Ectodermal cell (in vitro differentiated cells): ENCODE results near the gene MSI2.

ENCODE experiments used
- H3K27ac ChIP-seq: 2 replicates; pipeline ENCODE4 v1.7.0; 2013; ENCODE audit warnings: mild to moderate bottlenecking, low read depth, low read length; ENCODE audit not compliant: insufficient read depth, poor library complexity, severe bottlenecking
- H3K27me3 ChIP-seq: 2 replicates; pipeline ENCODE4 v1.7.0; 2013; ENCODE audit warnings: mild to moderate bottlenecking, low read length; ENCODE audit not compliant: insufficient read depth, control insufficient read depth, poor library complexity, severe bottlenecking
- H3K36me3 ChIP-seq: one replicate; pipeline ENCODE4 v1.7.0; 2013; ENCODE audit warnings: low read length; ENCODE audit not compliant: control insufficient read depth, insufficient read depth
- H3K4me1 ChIP-seq: one replicate; pipeline ENCODE4 v1.7.0; 2013; ENCODE audit warnings: low read length; ENCODE audit not compliant: control insufficient read depth, insufficient read depth
- H3K4me3 ChIP-seq: 2 replicates; pipeline ENCODE4 v1.7.0; 2013; ENCODE audit warnings: low read depth, low read length, control low read depth; ENCODE audit not compliant: insufficient read depth
- H3K9me3 ChIP-seq: 2 replicates; pipeline ENCODE4 v1.7.0; 2013; ENCODE audit warnings: mild to moderate bottlenecking, low read length, moderate library complexity; ENCODE audit not compliant: control insufficient read depth
- WGBS, 2 experiments: methylation state at CpG; one replicate each; pipeline ENCODE4 v1.1.7; 2013; ENCODE audit warnings: missing lambda C conversion rate in 2 of 2; 5-methylcytosine and 5-hydroxymethylcytosine counted together

MSI2 gene

GRCh38 chr17:57577751-57578607, 321.7 kb downstream of the MSI2 start:
- Histone ChIP-seq H3K36me3 (no peaks in the 10 kb centered on the region), H3K4me1 (peaks cover 43% of the 10 kb centered on the region), H3K9me3 (no peaks in the 10 kb centered on the region), H3K27ac (peak overlapping the region; percentile 92), H3K27me3 (no peaks in the 10 kb centered on the region), H3K4me3 (no peak overlapping the region)
- 9 to 10% methylated on average over 16 to 17 of the region's 17 CpGs for WGBS, 2 experiments

- Histone ChIP-seq H3K4me1 (peaks cover 43% of the 10 kb centered on the region), H3K27ac (peak overlapping the region; percentile 92), H3K27me3 (no peaks in the 10 kb centered on the region), H3K4me3 (no peak overlapping the region), H3K36me3 (no peaks in the 10 kb centered on the region), H3K9me3 (no peaks in the 10 kb centered on the region)
- 86 to 95% methylated on average over 2 to 5 of the region's 5 CpGs for WGBS, 2 experiments
These were observed 322.4 kb downstream of the MSI2 start for GRCh38 chr17:57578608-57579225.

- H3K9me3 ChIP-seq: no peaks in the 10 kb centered on the region
- H3K27me3 ChIP-seq: no peaks in the 10 kb centered on the region
- no peak overlapping the region for H3K4me3 ChIP-seq
- WGBS, 2 experiments: 92 to 93% methylated on average over 11 of the region's 11 CpGs
- H3K36me3 ChIP-seq: no peaks in the 10 kb centered on the region
- peaks cover 43% of the 10 kb centered on the region for H3K4me1 ChIP-seq
- no peak overlapping the region for H3K27ac ChIP-seq
These were observed 322.9 kb downstream of the MSI2 start for GRCh38 chr17:57579245-57579644.

- no peak overlapping the region for H3K27ac ChIP-seq
- H3K9me3 ChIP-seq: no peaks in the 10 kb centered on the region
- WGBS, 2 experiments: 79 to 86% methylated on average over 5 of the region's 5 CpGs
- no peaks in the 10 kb centered on the region for H3K36me3 ChIP-seq
- H3K27me3 ChIP-seq: no peaks in the 10 kb centered on the region
- no peak overlapping the region for H3K4me3 ChIP-seq
- H3K4me1 ChIP-seq: peaks cover 43% of the 10 kb centered on the region
These were observed 323.9 kb downstream of the MSI2 start for GRCh38 chr17:57580055-57580739.

- 95 to 97% methylated on average over 6 of the region's 6 CpGs for WGBS, 2 experiments
- H3K36me3 ChIP-seq: no peaks in the 10 kb centered on the region
- H3K4me1 ChIP-seq: peaks cover 42% of the 10 kb centered on the region
- no peaks in the 10 kb centered on the region for H3K9me3 ChIP-seq
- H3K27ac ChIP-seq: no peak overlapping the region
- no peak overlapping the region for H3K4me3 ChIP-seq
- H3K27me3 ChIP-seq: no peaks in the 10 kb centered on the region
These were observed 326.8 kb downstream of the MSI2 start for GRCh38 chr17:57582881-57583756.

- Histone ChIP-seq H3K27me3 (no peaks in the 10 kb centered on the region), H3K9me3 (no peaks in the 10 kb centered on the region), H3K36me3 (no peaks in the 10 kb centered on the region), H3K27ac (no peak overlapping the region), H3K4me3 (no peak overlapping the region), H3K4me1 (peaks cover 38% of the 10 kb centered on the region)
- WGBS, 2 experiments: 95% methylated on average over 9 of the region's 9 CpGs
These were observed 327.8 kb downstream of the MSI2 start for GRCh38 chr17:57584050-57584551.

GRCh38 chr17:57585341-57586195, 329.2 kb downstream of the MSI2 start:
- H3K9me3 ChIP-seq: no peaks in the 10 kb centered on the region
- H3K4me1 ChIP-seq: peaks cover 23% of the 10 kb centered on the region
- no peak overlapping the region for H3K27ac ChIP-seq
- H3K4me3 ChIP-seq: no peak overlapping the region
- no peaks in the 10 kb centered on the region for H3K36me3 ChIP-seq
- H3K27me3 ChIP-seq: no peaks in the 10 kb centered on the region
- WGBS, 2 experiments: 94% methylated on average over 22 of the region's 22 CpGs

- 92 to 93% methylated on average over 4 to 5 of the region's 5 CpGs for WGBS, 2 experiments
- H3K27ac ChIP-seq: no peak overlapping the region
- H3K27me3 ChIP-seq: no peaks in the 10 kb centered on the region
- H3K4me1 ChIP-seq: peaks cover 23% of the 10 kb centered on the region
- H3K36me3 ChIP-seq: no peaks in the 10 kb centered on the region
- H3K9me3 ChIP-seq: no peaks in the 10 kb centered on the region
- H3K4me3 ChIP-seq: no peak overlapping the region
These were observed 329.9 kb downstream of the MSI2 start for GRCh38 chr17:57586196-57586740.

- no peaks in the 10 kb centered on the region for H3K9me3 ChIP-seq
- H3K4me3 ChIP-seq: no peak overlapping the region
- 91 to 92% methylated on average over 4 of the region's 4 CpGs for WGBS, 2 experiments
- H3K27me3 ChIP-seq: no peaks in the 10 kb centered on the region
- H3K27ac ChIP-seq: no peak overlapping the region
- no peaks in the 10 kb centered on the region for H3K36me3 ChIP-seq
- H3K4me1 ChIP-seq: peaks cover 23% of the 10 kb centered on the region
These were observed 330.4 kb downstream of the MSI2 start for GRCh38 chr17:57586742-57587141.
